Neural progenitor cell (in vitro differentiated cells): Measurements from ENCODE around the gene REXO1. TPM values are rescaled to one million over a fixed set of nuclear protein-coding genes. Genes with fewer than 3 reads are reported as not detected.

ENCODE experiments used
- DNase-seq: peaks from one replicate; pipeline ENCODE4 v3.0.0-alpha.2; 2016; ENCODE audit warnings: low spot score
- H2AFZ ChIP-seq: fragments of 200-600 bp; sonication (generic); replicated peaks from 2 replicates; pipeline ENCODE4 v1.6.1; 2016; ENCODE audit warnings: antibody characterized with exemption
- H3F3A ChIP-seq: fragments of 200-600 bp; sonication (generic); 2 replicates; pipeline ENCODE4 v1.6.1; 2016; ENCODE audit warnings: antibody characterized with exemption, low read depth
- H3K27ac ChIP-seq: fragments of 200-600 bp; sonication (generic); 2 replicates; pipeline ENCODE4 v1.5.1; 2016; ENCODE audit warnings: mild to moderate bottlenecking
- H3K27me3 ChIP-seq: fragments of 200-600 bp; sonication (generic); 2 replicates; pipeline ENCODE4 v1.6.1; 2016; ENCODE audit warnings: mild to moderate bottlenecking, moderate library complexity
- H3K36me3 ChIP-seq: fragments of 200-600 bp; sonication (generic); 2 replicates; pipeline ENCODE4 v1.5.1; 2016
- H3K4me1 ChIP-seq: fragments of 200-600 bp; sonication (generic); 2 replicates; pipeline ENCODE4 v1.6.1; 2016; ENCODE audit warnings: mixed run types
- H3K4me2 ChIP-seq: fragments of 200-600 bp; sonication (generic); 2 replicates; pipeline ENCODE4 v1.6.1; 2016
- H3K4me3 ChIP-seq: fragments of 200-600 bp; sonication (generic); 2 replicates; pipeline ENCODE4 v1.5.1; 2016
- H3K79me2 ChIP-seq: fragments of 200-600 bp; sonication (generic); 2 replicates; pipeline ENCODE4 v1.6.1; 2016; ENCODE audit warnings: low read depth
- H3K9ac ChIP-seq: fragments of 200-600 bp; sonication (generic); 2 replicates; pipeline ENCODE4 v1.6.1; 2016
- H3K9me3 ChIP-seq: fragments of 200-600 bp; sonication (generic); 2 replicates; pipeline ENCODE4 v1.5.1; 2016; ENCODE audit warnings: low read depth
- H4K20me1 ChIP-seq: fragments of 200-600 bp; sonication (generic); 2 replicates; pipeline ENCODE4 v1.6.1; 2016; ENCODE audit warnings: low read depth
- H3K27ac Mint-ChIP-seq: 3 replicates; pipeline ENCODE4 v1.8.0; 2021; ENCODE audit warnings: mixed read lengths
- H3K27me3 Mint-ChIP-seq: 2 replicates; pipeline ENCODE4 v1.8.0; 2022; ENCODE audit warnings: low read depth, mild to moderate bottlenecking, inconsistent platforms, moderate library complexity, mixed read lengths; ENCODE audit not compliant: insufficient read depth
- H3K36me3 Mint-ChIP-seq: 3 replicates; pipeline ENCODE4 v1.8.0; 2021; ENCODE audit warnings: mixed read lengths
- H3K4me1 Mint-ChIP-seq: 3 replicates; pipeline ENCODE4 v1.8.0; 2021; ENCODE audit warnings: mixed read lengths
- H3K4me3 Mint-ChIP-seq: 3 replicates; pipeline ENCODE4 v1.8.0; 2021; ENCODE audit warnings: mild to moderate bottlenecking, moderate library complexity, mixed read lengths
- H3K9me3 Mint-ChIP-seq: 3 replicates; pipeline ENCODE4 v1.8.0; 2020; ENCODE audit warnings: mixed read lengths
- EZH2 ChIP-seq: fragments of 200-600 bp; sonication (generic); IDR thresholded peaks from 2 replicates; pipeline ENCODE4 v1.6.1; 2017; ENCODE audit warnings: antibody characterized with exemption, mild to moderate bottlenecking, moderate library complexity
- EZH2phosphoT487 ChIP-seq: fragments of 200-600 bp; sonication (generic); IDR thresholded peaks from 2 replicates; pipeline ENCODE4 v1.6.1; 2017; ENCODE audit warnings: antibody characterized with exemption
- total RNA-seq: library from RNA; depleted of rRNA; stranded (reverse); fragments of >200 nt; gene quantifications from 2 replicates; pipeline ENCODE4 v1.2.3, GENCODE V29; 2015; ENCODE audit warnings: low replicate concordance
- TF ChIP-seq, protein P1 (sequence below): fragments of 200-600 bp; sonication (generic); IDR thresholded peaks from 2 replicates; pipeline ENCODE4 v1.5.1; 2017; ENCODE audit warnings: antibody characterized with exemption, mild to moderate bottlenecking

REXO1 gene
- total RNA-seq, 1 donor from 2014 or later = 38.7 TPM

GRCh38 chr19:1855828-1856255, 7.6 kb upstream of the REXO1 start:
- Mint-ChIP-seq H3K9me3 (no peaks in the 10 kb centered on the region), H3K27me3 (peaks cover 3% of the 10 kb centered on the region), H3K4me3 (no peak overlapping the region), H3K36me3 (no peaks in the 10 kb centered on the region), H3K4me1 (peaks cover 35% of the 10 kb centered on the region), H3K27ac (no peak overlapping the region)
- H3K4me2 ChIP-seq = peak overlapping the region; percentile 61
- peaks cover 69% of the 10 kb centered on the region for H3K4me1 ChIP-seq
- H3F3A ChIP-seq = peaks cover 35% of the 10 kb centered on the region
- peaks cover 83% of the 10 kb centered on the region for H4K20me1 ChIP-seq
- H3K27me3 ChIP-seq = peaks cover 35% of the 10 kb centered on the region
- DNase-seq = no peak
- H3K27ac ChIP-seq = no peak overlapping the region
- no peaks in the 10 kb centered on the region for H3K36me3 ChIP-seq
- H3K4me3 ChIP-seq = no peak overlapping the region
- H3K79me2 ChIP-seq = peaks cover 65% of the 10 kb centered on the region
- no peaks in the 10 kb centered on the region for H3K9me3 ChIP-seq
- H2AFZ ChIP-seq = no peak overlapping the region
- no peak for TF ChIP-seq EZH2phosphoT487
- TF ChIP-seq, protein P1, sequence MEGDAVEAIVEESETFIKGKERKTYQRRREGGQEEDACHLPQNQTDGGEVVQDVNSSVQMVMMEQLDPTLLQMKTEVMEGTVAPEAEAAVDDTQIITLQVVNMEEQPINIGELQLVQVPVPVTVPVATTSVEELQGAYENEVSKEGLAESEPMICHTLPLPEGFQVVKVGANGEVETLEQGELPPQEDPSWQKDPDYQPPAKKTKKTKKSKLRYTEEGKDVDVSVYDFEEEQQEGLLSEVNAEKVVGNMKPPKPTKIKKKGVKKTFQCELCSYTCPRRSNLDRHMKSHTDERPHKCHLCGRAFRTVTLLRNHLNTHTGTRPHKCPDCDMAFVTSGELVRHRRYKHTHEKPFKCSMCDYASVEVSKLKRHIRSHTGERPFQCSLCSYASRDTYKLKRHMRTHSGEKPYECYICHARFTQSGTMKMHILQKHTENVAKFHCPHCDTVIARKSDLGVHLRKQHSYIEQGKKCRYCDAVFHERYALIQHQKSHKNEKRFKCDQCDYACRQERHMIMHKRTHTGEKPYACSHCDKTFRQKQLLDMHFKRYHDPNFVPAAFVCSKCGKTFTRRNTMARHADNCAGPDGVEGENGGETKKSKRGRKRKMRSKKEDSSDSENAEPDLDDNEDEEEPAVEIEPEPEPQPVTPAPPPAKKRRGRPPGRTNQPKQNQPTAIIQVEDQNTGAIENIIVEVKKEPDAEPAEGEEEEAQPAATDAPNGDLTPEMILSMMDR = no peak
- no peak overlapping the region for H3K9ac ChIP-seq

DNA sequence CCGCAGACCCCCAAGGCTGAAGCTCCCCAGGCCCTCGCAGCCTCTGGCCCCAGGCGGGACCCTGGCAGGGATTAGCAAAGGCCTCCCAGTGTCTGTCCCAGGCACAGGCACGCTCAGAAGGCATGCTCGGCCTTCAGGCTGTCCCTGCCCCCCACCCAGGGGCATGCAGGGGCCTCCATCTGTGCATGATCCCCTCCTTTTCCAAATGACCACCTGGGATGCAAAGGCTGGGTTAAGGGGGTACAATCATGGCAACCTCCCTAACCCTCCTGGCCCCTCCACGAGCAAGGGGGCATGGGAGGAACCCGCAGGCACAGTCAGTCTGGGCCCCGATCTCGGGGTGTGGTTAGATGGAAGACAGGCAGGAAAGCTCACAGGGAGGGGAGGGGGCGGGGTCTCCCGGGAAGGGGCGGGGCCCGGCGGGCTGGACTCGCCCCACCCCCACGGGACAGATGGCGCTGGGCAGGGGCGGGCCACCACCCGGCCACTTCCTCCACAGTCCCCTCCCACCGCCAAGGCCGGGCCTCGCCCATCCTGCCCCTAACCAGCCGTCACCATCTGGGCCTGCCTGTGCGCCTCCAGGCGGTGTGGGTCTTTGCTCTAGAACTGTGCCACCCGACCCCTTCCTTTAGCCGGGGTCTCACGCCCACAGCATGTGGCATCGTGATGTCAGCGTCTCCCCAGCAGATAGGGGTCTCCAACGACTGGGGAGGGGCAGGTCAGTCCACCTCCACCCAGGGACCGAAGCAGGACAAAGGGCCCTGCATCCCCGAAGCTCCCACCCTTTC, 7.0 kb upstream of the REXO1 start:
- Histone ChIP-seq H3K36me3 (no peaks in the 10 kb centered on the region), H2AFZ (no peak overlapping the region), H3F3A (peaks cover 29% of the 10 kb centered on the region), H3K27me3 (peaks cover 28% of the 10 kb centered on the region), H3K27ac (no peak overlapping the region), H3K9ac (no peak overlapping the region), H4K20me1 (peaks cover 77% of the 10 kb centered on the region), H3K79me2 (peaks cover 60% of the 10 kb centered on the region), H3K4me1 (peaks cover 63% of the 10 kb centered on the region), H3K9me3 (no peaks in the 10 kb centered on the region), H3K4me3 (peak overlapping the region; percentile 12), H3K4me2 (peak overlapping the region; percentile 61)
- TF ChIP-seq, protein P1 = no peak
- TF ChIP-seq EZH2 (no peak), EZH2phosphoT487 (no peak)
- Mint-ChIP-seq H3K4me3 (peak overlapping the region; percentile 60), H3K27ac (peak overlapping the region; percentile 42), H3K36me3 (no peaks in the 10 kb centered on the region), H3K9me3 (no peaks in the 10 kb centered on the region), H3K27me3 (peaks cover 3% of the 10 kb centered on the region), H3K4me1 (peaks cover 33% of the 10 kb centered on the region)
- peak; percentile 93 for DNase-seq

- H3K9ac ChIP-seq = no peak overlapping the region
- H3K4me3 Mint-ChIP-seq = peak overlapping the region; percentile 60
- peaks cover 70% of the 10 kb centered on the region for H4K20me1 ChIP-seq
- H3K27ac Mint-ChIP-seq = peak overlapping the region; percentile 42
- DNase-seq = peak; percentile 72
- H3K27me3 Mint-ChIP-seq = peaks cover 3% of the 10 kb centered on the region
- peaks cover 33% of the 10 kb centered on the region for H3K4me1 Mint-ChIP-seq
- H3K4me2 ChIP-seq = peak overlapping the region; percentile 61
- no peak overlapping the region for H2AFZ ChIP-seq
- no peaks in the 10 kb centered on the region for H3K9me3 ChIP-seq
- H3K36me3 ChIP-seq = no peaks in the 10 kb centered on the region
- H3K27ac ChIP-seq = no peak overlapping the region
- peaks cover 29% of the 10 kb centered on the region for H3F3A ChIP-seq
- H3K4me3 ChIP-seq = peak overlapping the region; percentile 12
- H3K4me1 ChIP-seq = peaks cover 56% of the 10 kb centered on the region
- H3K36me3 Mint-ChIP-seq = no peaks in the 10 kb centered on the region
- no peak for TF ChIP-seq EZH2phosphoT487
- TF ChIP-seq EZH2 = no peak
- TF ChIP-seq, protein P1 = no peak
- peaks cover 54% of the 10 kb centered on the region for H3K79me2 ChIP-seq
- H3K9me3 Mint-ChIP-seq = no peaks in the 10 kb centered on the region
- peaks cover 22% of the 10 kb centered on the region for H3K27me3 ChIP-seq
These were observed 6.3 kb upstream of the REXO1 start for GRCh38 chr19:1854542-1855039.
